Measurements from ENCODE around the gene RNASE8. TPM values are rescaled to one million over a fixed set of nuclear protein-coding genes. Genes with fewer than 3 reads are reported as not detected.

Gene RNASE8
- total and polyA plus RNA-seq, 2 of the 8 experiments (the other 6 are each of a cell fraction or from before 2014, with no cell fraction given), result not detected

DNA sequence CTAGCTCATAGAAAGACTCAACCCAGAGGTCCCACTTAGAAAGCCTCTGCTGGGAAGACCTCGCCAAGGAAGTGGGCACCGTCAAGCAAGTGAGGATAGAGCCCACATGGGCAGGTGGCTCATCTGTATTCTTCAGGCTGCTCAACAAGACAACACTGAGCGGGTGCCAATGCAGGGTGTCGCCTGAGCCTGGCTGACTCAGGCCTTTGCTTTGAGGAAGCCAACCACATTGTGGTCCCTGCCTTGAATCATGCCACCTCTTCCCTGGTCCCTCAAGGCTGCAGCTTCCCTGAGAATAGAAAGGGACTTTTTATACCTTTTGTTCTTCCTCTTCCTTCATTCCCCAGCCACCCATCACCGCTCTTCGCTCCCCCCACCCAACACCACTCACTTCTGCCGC lies 20.9 kb upstream of the RNASE8 start:
- Histone ChIP-seq H3K4ac (replicated peaks; ENCODE audit: insufficient read length, low read depth, low read length) (no peak overlapping the region), H2BK12ac (ENCODE audit: low read depth, low read length) (no peak overlapping the region), H2BK20ac (ENCODE audit: low read length) (no peak overlapping the region), H3K79me2 (ENCODE audit: control insufficient read depth in 1 of 2, insufficient read depth in 2 of 2, low read length in 2 of 2) (no peaks in the 10 kb centered on the region), H3K14ac (ENCODE audit: insufficient read length) (no peak overlapping the region), H3K9ac (replicated peaks in 1 of 4; ENCODE audit: extremely low read depth in 1 of 4, low read depth in 3 of 4, low read length in 3 of 4) (no peak overlapping the region), H3K9me3 (ENCODE audit: insufficient read depth in 2 of 2, low read depth in 1 of 2, low read length in 1 of 2) (no peaks in the 10 kb centered on the region), H3K23me2 (ENCODE audit: low read depth, low read length) (peaks cover 2% of the 10 kb centered on the region; the same call in 1 of the 2 replicates), H3K23ac (ENCODE audit: insufficient read length) (no peak overlapping the region), H2BK5ac (ENCODE audit: low read depth, low read length) (no peak overlapping the region), H4K20me1 (replicated peaks in 1 of 2; ENCODE audit: control insufficient read depth in 1 of 2, insufficient read depth in 2 of 2, low read length in 2 of 2) (no peaks in the 10 kb centered on the region), H4K91ac (replicated peaks; ENCODE audit: insufficient read length, low read length) (no peak overlapping the region), H2BK15ac (ENCODE audit: low read length) (no peak overlapping the region), H3K79me1 (ENCODE audit: low read depth, low read length) (no peaks in the 10 kb centered on the region), H3K27ac (ENCODE audit: low read depth, low read length) (no peak overlapping the region), H3K18ac (ENCODE audit: extremely low read depth, low read length) (no peak overlapping the region), H3K36me3 (ENCODE audit: control insufficient read depth in 2 of 4, insufficient read depth in 4 of 4, low read length in 3 of 4) (no peaks in the 10 kb centered on the region), H2AFZ (ENCODE audit: low read length) (no peak overlapping the region), H3K4me3 (ENCODE audit: extremely low read depth in 1 of 4, insufficient read depth in 2 of 4, low read depth in 3 of 4, low read length in 4 of 4) (no peak overlapping the region), H3K4me1 (replicated peaks in 1 of 4; ENCODE audit: control insufficient read depth in 3 of 4, insufficient read depth in 4 of 4, low read length in 3 of 4) (peaks cover 8 to 11% (median 10%) of the 10 kb centered on the region in 4 experiments; a peak in 6 of 7 replicates), H4K5ac (ENCODE audit: insufficient read length, low read depth, low read length) (no peak overlapping the region), H3K56ac (replicated peaks; ENCODE audit: insufficient read length, low read depth, low read length) (no peak overlapping the region), H2AK5ac (ENCODE audit: low read depth, low read length) (no peak overlapping the region), H3K4me2 (ENCODE audit: insufficient read depth in 1 of 2, low read depth in 2 of 2, low read length in 2 of 2) (no peak overlapping the region), H4K8ac (ENCODE audit: extremely low read depth, insufficient read depth, low read length) (no peak overlapping the region), H2BK120ac (replicated peaks; ENCODE audit: low read depth, low read length) (no peak overlapping the region), H3K27me3 (replicated peaks in 1 of 4; ENCODE audit: control insufficient read depth in 3 of 4, extremely low read depth in 1 of 4, insufficient read depth in 3 of 4, low read length in 3 of 4) (no peaks in the 10 kb centered on the region)
- TF ChIP-seq SP4 (IDR thresholded peaks at IDR 0.05; ENCODE audit: low read length) (no peak), RFX5 (IDR thresholded peaks at IDR 0.05; ENCODE audit: borderline replicate concordance, low read depth, low read length) (no peak), CTBP2 (IDR thresholded peaks at IDR 0.05; ENCODE audit: borderline replicate concordance, insufficient read depth, insufficient read length, low read length) (no peak)
- CTCF ChIA-PET (ENCODE audit: partially characterized antibody), result interaction anchor here (0.8 to 8.8 kb wide), 9 partner anchors 9 to 67 kb away, joined by 3 to 152 read pairs (median 7); no protein-coding TSS in a partner anchor
- no peak for FAIRE-seq
- no peak for DNase-seq (ENCODE audit: low read depth in 1 of 2, low spot score in 2 of 2)
- WGBS, 2 experiments (ENCODE audit: extremely low coverage in 1 of 2, insufficient coverage in 1 of 2, insufficient read length in 1 of 2, insufficient replicate concordance in 2 of 2, low coverage in 1 of 2, low lambda C conversion rate in 2 of 2, missing lambda C conversion rate in 1 of 2), result 91% methylated on average over 7 of the region's 7 CpGs; no CpG with 5 or more reads in 1 of the 2 experiments
- POLR2A ChIA-PET (ENCODE audit: partially characterized antibody), result interaction anchor here (1.2 kb wide), 1 partner anchor 10 kb away, joined by 3 read pairs; no protein-coding TSS in a partner anchor
